ENCODE data around the gene EMCN.
"Not testable (repeated sequence)": the region's sequence is repeated elsewhere in the genome, so short reads cannot be mapped to it uniquely, and the experiment has no call there.

Gene EMCN

GRCh38 chr4:100492129-100492528 lies 25.7 kb downstream of the EMCN start:
- DNase-seq: no peak

- no peak for DNase-seq
Measured at GRCh38 chr4:100489305-100489704, 28.5 kb downstream of the EMCN start.

GRCh38 chr4:100486496-100486895 lies 31.3 kb downstream of the EMCN start:
- DNase-seq: no peak

GRCh38 chr4:100483796-100484195 lies 34.0 kb downstream of the EMCN start:
- DNase-seq: no peak

GRCh38 chr4:100479971-100480370 lies 37.9 kb downstream of the EMCN start:
- DNase-seq: no peak

GRCh38 chr4:100469555-100469954 lies 48.3 kb downstream of the EMCN start:
- no peak for DNase-seq

- no peak for DNase-seq
Measured at GRCh38 chr4:100466501-100466900, 51.3 kb downstream of the EMCN start.

GRCh38 chr4:100461807-100462605 lies 55.8 kb downstream of the EMCN start:
- DNase-seq: no peak

- no peak for DNase-seq
Measured at GRCh38 chr4:100450449-100450848, 67.4 kb downstream of the EMCN start.

GRCh38 chr4:100431416-100431815 lies 86.4 kb downstream of the EMCN start:
- DNase-seq: no peak

- no peak for DNase-seq
Measured at GRCh38 chr4:100430451-100430850, 87.4 kb downstream of the EMCN start.

- DNase-seq: no peak
Measured at GRCh38 chr4:100429616-100430015, 88.2 kb downstream of the EMCN start.

- no peak for DNase-seq
Measured at GRCh38 chr4:100428051-100428450, 89.8 kb downstream of the EMCN start.

GRCh38 chr4:100424376-100424775 lies 93.4 kb downstream of the EMCN start:
- DNase-seq: no peak

- DNase-seq: no peak
Measured at GRCh38 chr4:100422894-100423293, 94.9 kb downstream of the EMCN start.

GRCh38 chr4:100421361-100421978 lies 96.4 kb downstream of the EMCN start:
- DNase-seq: no peak

GRCh38 chr4:100420571-100420970 lies 97.3 kb downstream of the EMCN start:
- no peak for DNase-seq

- no peak for DNase-seq
Measured at GRCh38 chr4:100417565-100417964, 100.3 kb downstream of the EMCN start.

- DNase-seq: no peak
Measured at GRCh38 chr4:100414016-100414790, 103.6 kb downstream of the EMCN start.

- no peak for DNase-seq
Measured at GRCh38 chr4:100391863-100392262, 126.0 kb downstream of the EMCN start.

GRCh38 chr4:100391086-100391485 lies 126.7 kb downstream of the EMCN start:
- DNase-seq: no peak

- DNase-seq: no peak
Measured at GRCh38 chr4:100386270-100386669, 131.6 kb downstream of the EMCN start.

- not testable (repeated sequence) for DNase-seq
Measured at GRCh38 chr4:100380401-100380800, 137.4 kb downstream of the EMCN start.

- no peak for DNase-seq
Measured at GRCh38 chr4:100379583-100380105, 138.2 kb downstream of the EMCN start.
